Measurements from ENCODE around the gene MCU. TPM values are rescaled to one million over a fixed set of nuclear protein-coding genes. Genes with fewer than 3 reads are reported as not detected.

MCU gene, protein sequence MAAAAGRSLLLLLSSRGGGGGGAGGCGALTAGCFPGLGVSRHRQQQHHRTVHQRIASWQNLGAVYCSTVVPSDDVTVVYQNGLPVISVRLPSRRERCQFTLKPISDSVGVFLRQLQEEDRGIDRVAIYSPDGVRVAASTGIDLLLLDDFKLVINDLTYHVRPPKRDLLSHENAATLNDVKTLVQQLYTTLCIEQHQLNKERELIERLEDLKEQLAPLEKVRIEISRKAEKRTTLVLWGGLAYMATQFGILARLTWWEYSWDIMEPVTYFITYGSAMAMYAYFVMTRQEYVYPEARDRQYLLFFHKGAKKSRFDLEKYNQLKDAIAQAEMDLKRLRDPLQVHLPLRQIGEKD
- total RNA-seq, result 10 to 100 TPM; 14.1 to 18.1 (median 15.8) TPM

DNA sequence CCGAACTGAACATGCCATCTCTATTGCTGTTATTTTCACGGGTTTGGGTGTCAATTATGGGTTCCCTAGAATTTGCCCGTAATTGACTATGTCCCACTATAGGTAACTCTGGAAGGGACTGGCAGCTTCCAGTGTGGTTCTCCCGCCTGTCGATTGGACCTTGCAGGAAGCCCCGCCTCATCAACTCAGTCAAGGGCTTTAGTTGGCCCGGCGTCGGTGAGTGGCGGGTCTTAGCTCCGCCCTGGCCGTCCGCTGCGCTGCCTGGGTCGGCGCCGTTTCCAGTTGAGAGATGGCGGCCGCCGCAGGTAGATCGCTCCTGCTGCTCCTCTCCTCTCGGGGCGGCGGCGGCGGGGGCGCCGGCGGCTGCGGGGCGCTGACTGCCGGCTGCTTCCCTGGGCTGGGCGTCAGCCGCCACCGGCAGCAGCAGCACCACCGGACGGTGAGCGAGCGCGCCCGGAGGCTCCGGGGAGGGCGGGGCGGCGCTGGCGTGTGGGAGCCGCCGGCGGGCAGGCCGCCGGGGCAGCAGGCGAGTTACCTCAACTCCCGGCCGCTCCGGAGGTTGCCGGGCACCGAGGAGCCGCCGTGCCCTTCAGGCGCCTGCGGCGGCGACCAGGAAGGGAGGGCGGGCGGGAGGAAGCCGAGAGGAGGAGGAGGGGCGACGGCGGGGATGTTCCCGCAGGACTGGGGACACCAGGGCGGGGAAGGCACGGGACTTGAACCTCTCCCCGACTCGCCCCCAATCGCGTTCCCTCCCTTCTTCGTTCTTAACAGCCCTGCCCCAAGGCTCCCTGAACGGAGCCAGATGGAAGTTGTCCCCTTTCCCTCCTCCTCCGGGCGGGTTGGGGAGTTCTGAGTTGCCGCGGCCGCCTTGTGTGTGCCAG, at the start of gene MCU:
MCU (plus strand) TSS at position 281 of the 881 bp plus-strand sequence; CDS start at position 290, 9 bp downstream.
- TF ChIP-seq, protein P1, sequence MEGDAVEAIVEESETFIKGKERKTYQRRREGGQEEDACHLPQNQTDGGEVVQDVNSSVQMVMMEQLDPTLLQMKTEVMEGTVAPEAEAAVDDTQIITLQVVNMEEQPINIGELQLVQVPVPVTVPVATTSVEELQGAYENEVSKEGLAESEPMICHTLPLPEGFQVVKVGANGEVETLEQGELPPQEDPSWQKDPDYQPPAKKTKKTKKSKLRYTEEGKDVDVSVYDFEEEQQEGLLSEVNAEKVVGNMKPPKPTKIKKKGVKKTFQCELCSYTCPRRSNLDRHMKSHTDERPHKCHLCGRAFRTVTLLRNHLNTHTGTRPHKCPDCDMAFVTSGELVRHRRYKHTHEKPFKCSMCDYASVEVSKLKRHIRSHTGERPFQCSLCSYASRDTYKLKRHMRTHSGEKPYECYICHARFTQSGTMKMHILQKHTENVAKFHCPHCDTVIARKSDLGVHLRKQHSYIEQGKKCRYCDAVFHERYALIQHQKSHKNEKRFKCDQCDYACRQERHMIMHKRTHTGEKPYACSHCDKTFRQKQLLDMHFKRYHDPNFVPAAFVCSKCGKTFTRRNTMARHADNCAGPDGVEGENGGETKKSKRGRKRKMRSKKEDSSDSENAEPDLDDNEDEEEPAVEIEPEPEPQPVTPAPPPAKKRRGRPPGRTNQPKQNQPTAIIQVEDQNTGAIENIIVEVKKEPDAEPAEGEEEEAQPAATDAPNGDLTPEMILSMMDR (IDR thresholded peaks at IDR 0.05; ENCODE audit: low read depth), result no peak

DNA sequence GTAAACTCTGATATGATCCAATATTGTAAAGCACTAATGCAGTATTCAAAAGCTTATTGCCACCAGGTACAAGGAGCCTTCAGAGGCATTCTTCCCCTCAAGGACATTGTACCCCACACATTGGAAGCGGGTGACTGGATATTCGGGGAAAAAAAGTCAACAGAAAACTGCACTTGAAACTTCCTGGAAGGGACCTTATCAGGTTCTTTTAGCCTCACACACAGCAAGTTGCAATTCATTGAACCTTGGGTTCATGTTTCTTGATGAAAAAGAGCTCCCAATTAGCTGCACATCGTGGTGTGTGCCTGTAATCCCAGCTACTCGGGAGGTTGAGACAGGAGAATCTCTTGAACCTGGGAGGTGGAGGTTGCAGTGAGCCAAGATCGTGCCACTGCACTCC, 49.6 kb upstream of the MCU start:
- TF ChIP-seq, protein P1 (IDR thresholded peaks at IDR 0.05; ENCODE audit: low read depth), result no peak

DNA sequence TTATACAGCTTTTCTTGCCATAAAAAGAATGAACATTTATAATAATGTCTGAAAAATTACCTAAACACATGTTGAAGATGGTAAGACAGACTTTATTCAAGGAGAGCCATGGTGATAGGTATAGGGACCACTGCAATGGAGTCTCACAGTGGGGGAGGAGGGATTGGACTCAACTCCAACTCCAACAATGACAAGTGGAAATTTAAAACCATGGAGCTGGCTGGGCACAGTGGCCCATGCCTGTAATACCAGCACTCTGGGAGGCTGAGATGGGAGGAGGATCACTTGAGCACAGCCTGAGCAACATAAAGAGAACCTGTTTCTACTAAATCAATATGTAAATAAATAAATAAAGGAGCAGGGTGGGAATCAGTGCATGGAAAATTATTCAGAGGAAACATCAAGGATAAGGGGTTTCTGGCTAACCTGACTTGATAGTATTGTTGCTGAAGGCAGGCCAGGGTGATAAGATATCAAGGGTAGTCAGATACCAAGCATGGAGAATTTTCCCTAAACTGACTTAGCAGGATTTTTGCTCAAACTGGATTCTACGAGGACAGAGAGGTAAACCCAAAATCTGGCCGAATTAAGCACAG, 46.6 kb upstream of the MCU start:
- TF ChIP-seq, protein P1 (IDR thresholded peaks at IDR 0.05; ENCODE audit: low read depth), result no peak

DNA sequence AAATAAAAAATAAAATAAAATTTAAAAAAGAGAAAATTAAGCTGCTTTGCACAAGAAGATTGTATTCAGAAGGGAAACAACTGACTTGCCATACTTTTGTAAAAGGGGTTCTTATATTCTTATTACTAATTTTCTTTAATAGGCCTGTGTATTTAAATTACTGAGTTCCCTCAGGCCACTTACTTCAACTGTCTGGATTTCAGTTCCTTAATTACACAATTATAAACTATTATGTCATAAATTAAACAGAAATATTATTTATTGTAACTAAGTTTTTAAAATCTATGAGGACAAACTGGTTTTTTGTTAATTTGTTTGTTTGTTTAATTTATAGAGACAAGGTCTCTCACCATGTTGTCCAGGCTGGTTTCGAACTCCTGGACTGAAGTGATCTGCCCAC, 43.6 kb upstream of the MCU start:
- TF ChIP-seq, protein P1 (IDR thresholded peaks at IDR 0.05; ENCODE audit: low read depth), result no peak

DNA sequence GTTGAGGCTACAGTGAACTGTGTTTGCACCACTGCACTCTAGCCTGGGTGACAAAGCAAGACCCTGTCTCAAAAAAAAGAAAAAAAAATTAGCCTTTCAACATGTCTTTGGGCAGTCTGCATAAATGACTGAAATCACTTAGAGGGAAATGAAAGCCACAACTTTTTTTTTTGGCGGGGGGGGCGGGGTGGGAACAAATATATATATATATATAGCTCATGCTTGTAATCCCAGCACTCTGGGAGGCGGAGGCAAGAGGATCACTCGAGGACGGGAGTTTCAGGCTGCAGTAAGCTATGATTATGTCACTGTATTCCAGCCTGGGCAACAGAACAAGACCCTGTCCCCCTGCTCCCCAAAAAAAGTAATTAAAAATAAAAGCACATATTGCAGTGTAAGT, 42.7 kb upstream of the MCU start:
- TF ChIP-seq, protein P1 (IDR thresholded peaks at IDR 0.05; ENCODE audit: low read depth), result no peak

DNA sequence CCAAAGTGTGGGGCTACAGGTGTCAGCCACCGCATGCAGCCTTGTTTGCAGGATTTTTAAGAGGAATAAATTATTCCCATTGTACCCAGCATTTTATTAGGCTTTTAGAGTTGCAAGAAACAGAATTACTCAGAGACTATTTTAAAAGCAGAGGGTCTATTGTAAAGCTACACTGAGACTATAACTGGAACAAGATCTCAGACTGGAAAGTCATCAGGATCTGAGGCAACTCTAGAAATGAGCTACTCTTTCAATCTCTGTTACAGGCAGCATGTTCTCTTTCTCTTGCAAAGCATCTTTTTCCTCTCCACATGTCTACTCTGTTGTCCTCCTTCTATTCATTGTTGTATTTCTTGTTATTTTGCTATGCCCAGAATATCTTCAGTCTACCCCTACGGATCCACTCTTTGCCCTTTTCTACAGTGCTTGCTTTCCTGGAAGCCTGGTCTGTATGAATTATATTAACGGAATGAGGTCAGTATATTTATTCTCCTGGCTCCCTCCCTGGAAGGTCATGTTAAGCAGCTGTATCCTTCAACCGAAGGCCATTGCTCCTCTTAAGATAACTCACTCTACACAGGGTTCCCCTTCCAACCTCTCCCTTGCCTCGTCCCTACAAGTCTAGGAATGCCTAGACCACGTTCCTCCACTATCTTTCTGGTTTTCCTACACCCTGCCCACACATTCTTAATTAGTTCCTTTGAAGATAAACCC, 38.4 kb upstream of the MCU start:
- TF ChIP-seq, protein P1 (IDR thresholded peaks at IDR 0.05; ENCODE audit: low read depth), result no peak

All from subcutaneous adipose tissue (tissue), 4 donors.